KMS-11 (cell line): ENCODE measurements around the gene GJB5.
"Not testable (repeated sequence)": the region's sequence is repeated elsewhere in the genome, so short reads cannot be mapped to it uniquely, and the experiment has no call there.

Experiments
- H2AFZ ChIP-seq: fragments of 200-600 bp; sonication (generic); 2 replicates; pipeline ENCODE4 v1.6.1; 2016; ENCODE audit warnings: antibody characterized with exemption, mixed run types, low read depth
- H3K27ac ChIP-seq: fragments of 200-600 bp; sonication (generic); 2 replicates; pipeline ENCODE4 v1.6.1; 2016; ENCODE audit warnings: mild to moderate bottlenecking, mixed run types
- H3K27me3 ChIP-seq: fragments of 200-600 bp; sonication (generic); 2 replicates; pipeline ENCODE4 v1.6.1; 2017; ENCODE audit warnings: mild to moderate bottlenecking, low read depth, mixed run types, moderate library complexity; ENCODE audit not compliant: insufficient read depth
- H3K36me3 ChIP-seq: fragments of 200-600 bp; sonication (generic); 2 replicates; pipeline ENCODE4 v1.6.1; 2017; ENCODE audit warnings: mild to moderate bottlenecking, mixed run types; ENCODE audit not compliant: insufficient read depth
- H3K4me1 ChIP-seq: fragments of 200-600 bp; sonication (generic); 2 replicates; pipeline ENCODE4 v1.6.1; 2016; ENCODE audit warnings: mild to moderate bottlenecking, low read depth, mixed run types; ENCODE audit not compliant: poor library complexity, severe bottlenecking
- H3K4me2 ChIP-seq: fragments of 200-600 bp; sonication (generic); 2 replicates; pipeline ENCODE4 v1.7.0; 2016; ENCODE audit warnings: mild to moderate bottlenecking, mixed run types
- H3K4me3 ChIP-seq: fragments of 200-600 bp; sonication (generic); IDR thresholded peaks from 2 replicates; pipeline ENCODE4 v1.6.1; 2017; ENCODE audit warnings: low read depth, low read length, mixed read lengths; ENCODE audit not compliant: insufficient read depth
- H3K79me2 ChIP-seq: fragments of 200-600 bp; sonication (generic); 2 replicates; pipeline ENCODE4 v1.6.1; 2016; ENCODE audit warnings: low read depth, mixed run types; ENCODE audit not compliant: insufficient read depth
- H3K9ac ChIP-seq: fragments of 200-600 bp; sonication (generic); 2 replicates; pipeline ENCODE4 v1.6.1; 2016; ENCODE audit warnings: mild to moderate bottlenecking, mixed run types
- H4K20me1 ChIP-seq: fragments of 200-600 bp; sonication (generic); 2 replicates; pipeline ENCODE4 v1.6.1; 2016; ENCODE audit warnings: mild to moderate bottlenecking, mixed run types; ENCODE audit not compliant: insufficient read depth
- CTCF ChIP-seq: fragments of 200-600 bp; sonication (generic); conservative IDR thresholded peaks from 2 replicates; pipeline ENCODE4 v1.6.1; 2017; ENCODE audit warnings: low read depth, mild to moderate bottlenecking, antibody characterized with exemption, low read length, moderate library complexity, mixed read lengths

Gene GJB5

GRCh38 chr1:34726861-34727260, 28.0 kb upstream of the GJB5 start:
- Histone ChIP-seq H3K4me3 (no peak overlapping the region), H3K4me1 (no peaks in the 10 kb centered on the region), H3K4me2 (no peak overlapping the region), H4K20me1 (no peaks in the 10 kb centered on the region), H3K79me2 (no peaks in the 10 kb centered on the region), H3K36me3 (no peaks in the 10 kb centered on the region), H3K27me3 (no peaks in the 10 kb centered on the region), H2AFZ (no peak overlapping the region), H3K27ac (no peak overlapping the region), H3K9ac (no peak overlapping the region)
- no peak for TF ChIP-seq CTCF

GRCh38 chr1:34730485-34730884, 24.4 kb upstream of the GJB5 start:
- no peak overlapping the region for H3K9ac ChIP-seq
- no peaks in the 10 kb centered on the region for H4K20me1 ChIP-seq
- no peaks in the 10 kb centered on the region for H3K79me2 ChIP-seq
- H3K4me3 ChIP-seq = no peak overlapping the region
- no peak overlapping the region for H3K4me2 ChIP-seq
- no peak for TF ChIP-seq CTCF
- H3K27ac ChIP-seq = no peak overlapping the region
- no peak overlapping the region for H2AFZ ChIP-seq
- no peaks in the 10 kb centered on the region for H3K27me3 ChIP-seq
- H3K36me3 ChIP-seq = no peaks in the 10 kb centered on the region
- no peaks in the 10 kb centered on the region for H3K4me1 ChIP-seq

GRCh38 chr1:34732831-34733230, 22.0 kb upstream of the GJB5 start:
- not testable (repeated sequence) for H3K27ac ChIP-seq, H3K9ac ChIP-seq, H3K4me2 ChIP-seq, H4K20me1 ChIP-seq, H3K79me2 ChIP-seq, H3K4me3 ChIP-seq, H3K36me3 ChIP-seq, H2AFZ ChIP-seq, H3K27me3 ChIP-seq, H3K4me1 ChIP-seq

GRCh38 chr1:34736692-34737091, 18.2 kb upstream of the GJB5 start:
- TF ChIP-seq CTCF = no peak
- Histone ChIP-seq H4K20me1 (no peaks in the 10 kb centered on the region), H3K27me3 (no peaks in the 10 kb centered on the region), H3K4me3 (no peak overlapping the region), H3K4me1 (no peaks in the 10 kb centered on the region), H3K4me2 (no peak overlapping the region), H3K27ac (no peak overlapping the region), H3K36me3 (no peaks in the 10 kb centered on the region), H2AFZ (no peak overlapping the region), H3K9ac (no peak overlapping the region), H3K79me2 (no peaks in the 10 kb centered on the region)

- not testable (repeated sequence) for H3K36me3 ChIP-seq, H3K27ac ChIP-seq, H3K27me3 ChIP-seq, H2AFZ ChIP-seq, H3K79me2 ChIP-seq, H3K4me3 ChIP-seq, H3K9ac ChIP-seq, H3K4me2 ChIP-seq, H3K4me1 ChIP-seq, H4K20me1 ChIP-seq
Measured at GRCh38 chr1:34737236-34737635, 17.6 kb upstream of the GJB5 start.
